NCI-H2196 (cell line): ENCODE data around the gene MYCBPAP.
A peak's percentile ranks its signal among the peaks of the same experiment; 100 is the strongest.

Source experiments
- DNase-seq: peaks from one replicate; lab custom pipeline; 2025; ENCODE audit not compliant: unreplicated experiment; lab: John Stamatoyannopoulos, UW

MYCBPAP gene

DNA sequence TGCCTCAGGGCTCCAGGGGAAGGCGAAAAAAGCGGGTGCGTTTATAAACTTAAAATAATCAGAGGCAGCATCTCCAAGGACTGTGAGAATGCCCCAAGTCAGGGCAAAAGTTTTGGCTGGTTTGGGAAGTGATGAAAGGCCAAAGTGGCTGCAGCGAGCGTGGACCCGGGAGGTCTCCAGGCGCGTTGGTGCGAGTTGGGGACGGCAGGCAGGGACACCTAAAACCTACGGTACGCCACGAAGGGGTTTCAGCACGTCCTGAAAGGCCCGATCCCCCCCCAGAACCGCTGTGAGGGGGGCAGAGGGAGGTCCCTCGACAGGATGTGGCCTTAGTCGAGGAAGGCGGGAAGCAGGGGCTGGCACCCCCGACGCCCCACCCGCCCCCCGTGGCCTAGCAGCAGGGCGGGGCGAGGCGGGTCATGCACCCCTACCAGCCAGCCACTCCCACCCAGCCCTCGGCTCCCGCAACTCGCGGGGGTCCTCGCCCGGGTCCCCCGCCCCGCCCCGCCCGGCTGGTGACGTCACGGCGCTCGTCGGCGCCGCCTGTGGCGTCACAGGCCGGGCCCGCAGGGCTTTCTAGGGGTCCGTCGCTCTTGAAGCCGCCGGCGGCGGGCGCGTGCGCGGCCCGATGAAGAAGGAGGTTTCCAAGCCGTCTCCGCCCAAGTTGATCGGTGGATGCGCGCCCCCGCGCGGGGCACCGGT, at the start of gene MYCBPAP:
TSS of gene MYCBPAP (plus strand) at position 569 of the 702 bp plus-strand sequence. CDS start 236 bp downstream, outside the sequence.
- DNase-seq, result peak; percentile 82

GRCh38 chr17:50458701-50459676, 49.2 kb upstream of the MYCBPAP start:
- peak; percentile 73 for DNase-seq

- no peak for DNase-seq
Measured at GRCh38 chr17:50459756-50460155, 48.5 kb upstream of the MYCBPAP start.

DNA sequence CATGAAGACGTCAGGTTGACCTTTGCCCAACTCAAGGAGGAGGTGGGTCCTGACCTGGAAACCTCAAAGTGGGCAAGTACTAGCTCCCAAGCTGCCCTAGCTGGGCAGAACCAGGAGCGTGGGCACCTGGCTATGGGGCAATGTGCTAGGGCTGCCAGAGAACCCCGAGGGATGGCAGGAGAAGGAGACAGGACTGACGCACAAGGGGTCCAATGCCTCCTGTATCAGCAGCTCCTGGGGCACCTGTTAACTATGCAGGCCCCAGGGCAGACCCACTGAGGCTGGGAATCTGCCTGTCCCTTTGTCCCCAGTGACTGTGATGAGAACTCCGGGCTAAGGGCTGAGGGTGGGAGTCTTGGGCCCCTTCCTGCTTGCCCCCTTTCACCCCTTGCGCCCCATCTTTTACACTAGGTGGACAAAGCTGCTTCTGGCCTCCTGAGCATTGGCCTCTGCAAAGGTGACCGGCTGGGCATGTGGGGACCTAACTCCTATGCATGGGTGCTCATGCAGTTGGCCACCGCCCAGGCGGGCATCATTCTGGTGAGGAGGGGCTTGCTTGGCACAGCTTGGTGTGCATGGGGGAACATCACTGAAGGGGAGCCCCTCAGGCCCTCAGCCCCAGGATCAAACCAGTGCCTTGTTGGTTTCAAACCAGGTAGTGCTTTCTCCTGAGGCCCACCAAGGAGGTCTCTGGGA, 47.3 kb upstream of the MYCBPAP start:
- DNase-seq, result no peak

- DNase-seq, result no peak
Measured at GRCh38 chr17:50461550-50462132, 46.6 kb upstream of the MYCBPAP start.

- no peak for DNase-seq
Measured at GRCh38 chr17:50462446-50462845, 45.8 kb upstream of the MYCBPAP start.

DNA sequence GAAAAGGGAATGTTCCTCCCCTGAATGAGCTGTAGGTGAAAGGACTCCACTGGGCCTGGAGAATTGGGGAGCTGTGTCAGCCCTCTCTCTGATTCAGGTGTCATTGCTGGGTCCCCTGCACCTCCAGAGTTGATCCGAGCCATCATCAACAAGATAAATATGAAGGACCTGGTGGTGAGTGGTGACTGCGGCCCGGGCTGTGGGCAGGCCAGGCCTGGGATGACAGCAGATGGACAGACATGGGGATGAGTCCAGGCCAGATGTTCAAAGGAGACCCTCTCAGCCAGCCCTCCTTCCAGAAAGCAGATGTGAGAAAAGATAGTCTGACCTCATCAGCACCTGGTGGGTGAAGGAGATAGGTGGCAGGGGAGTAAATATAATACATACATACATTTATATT, 44.1 kb upstream of the MYCBPAP start:
- DNase-seq, result no peak

GRCh38 chr17:50464736-50465135, 43.5 kb upstream of the MYCBPAP start:
- no peak for DNase-seq

DNA sequence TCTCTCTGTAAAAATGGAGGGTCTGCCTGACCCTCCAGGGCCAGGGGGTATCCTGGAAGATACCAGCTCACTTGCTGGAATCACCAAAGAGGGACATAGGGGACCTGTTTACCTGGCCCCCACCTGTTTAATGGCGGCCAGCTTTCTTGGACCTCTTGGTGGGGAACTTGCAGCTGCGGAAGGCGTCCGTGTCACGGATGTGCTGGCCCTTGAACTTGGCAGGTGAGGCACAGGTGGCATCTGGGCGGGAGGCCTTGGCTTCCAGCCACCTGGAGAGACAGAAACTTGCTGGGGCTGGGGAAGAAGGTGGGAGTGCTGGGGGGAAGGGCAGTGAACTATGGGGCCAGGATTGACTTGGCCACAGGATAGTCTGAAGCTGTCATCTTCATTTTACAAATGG, 43.1 kb upstream of the MYCBPAP start:
- no peak for DNase-seq

DNA sequence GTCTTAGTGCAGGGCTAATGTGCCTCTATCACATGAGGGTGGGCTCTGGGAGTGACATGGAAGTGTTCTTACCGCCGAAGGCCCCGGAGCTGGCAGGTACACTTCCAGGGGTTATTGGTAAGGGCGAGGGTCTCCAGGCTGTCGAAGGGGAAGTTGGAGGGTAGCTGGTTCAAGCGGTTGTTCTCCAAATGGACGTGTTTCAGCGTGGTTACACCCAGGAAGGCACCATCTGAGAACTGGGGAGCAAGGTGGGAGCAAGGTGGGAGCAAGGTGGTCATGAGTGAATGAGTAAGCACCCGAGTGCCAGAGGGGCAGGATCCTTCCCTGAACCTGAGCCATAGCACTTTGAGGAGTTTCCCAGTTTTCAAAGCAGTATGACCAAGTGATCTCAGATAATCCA, 42.6 kb upstream of the MYCBPAP start:
- no peak for DNase-seq

DNA sequence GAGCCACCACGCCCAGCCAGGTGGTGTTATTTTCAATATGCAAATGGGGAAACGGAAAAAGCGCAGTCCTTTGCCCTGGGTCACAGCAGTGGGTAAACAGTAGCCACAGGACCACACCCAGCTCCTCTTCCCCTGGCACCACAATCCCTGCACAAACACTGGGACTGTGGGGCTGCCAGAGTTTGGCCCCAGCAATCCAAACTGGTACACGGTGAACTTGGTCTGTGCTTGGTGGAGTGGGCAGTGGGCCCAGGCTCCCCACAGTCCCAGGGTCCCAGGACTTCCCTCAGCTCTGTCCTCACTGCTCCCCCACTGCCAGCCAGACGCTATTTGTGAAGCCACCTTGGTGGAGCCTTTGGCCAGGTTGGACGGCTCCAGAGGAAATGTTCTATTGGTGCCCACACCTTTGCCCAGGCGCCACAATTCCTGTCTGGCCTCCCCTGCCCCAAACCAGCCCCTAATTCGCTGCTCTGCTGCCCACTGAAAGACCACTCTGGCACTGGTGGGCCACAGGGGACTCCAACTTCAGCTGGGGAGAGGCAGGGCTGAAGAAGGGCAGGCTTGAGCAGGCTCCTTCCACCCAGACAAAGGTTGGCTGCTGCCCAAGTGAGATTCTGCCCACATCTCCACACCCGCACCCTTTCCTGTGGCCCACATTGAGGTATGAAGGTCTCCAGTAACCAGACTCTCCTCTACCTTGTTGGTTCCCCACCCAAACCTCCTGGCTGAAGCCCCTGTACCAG, 41.7 kb upstream of the MYCBPAP start:
- no peak for DNase-seq

GRCh38 chr17:50467114-50467854, 41.0 kb upstream of the MYCBPAP start:
- DNase-seq, result no peak

GRCh38 chr17:50467855-50468303, 40.4 kb upstream of the MYCBPAP start:
- no peak for DNase-seq

GRCh38 chr17:50468304-50469207, 39.7 kb upstream of the MYCBPAP start, which contains the start of gene CHAD:
Gene CHAD (minus strand): TSS chr17:50468880. CDS start chr17:50468813, 67 bp downstream.
- DNase-seq, result no peak

DNA sequence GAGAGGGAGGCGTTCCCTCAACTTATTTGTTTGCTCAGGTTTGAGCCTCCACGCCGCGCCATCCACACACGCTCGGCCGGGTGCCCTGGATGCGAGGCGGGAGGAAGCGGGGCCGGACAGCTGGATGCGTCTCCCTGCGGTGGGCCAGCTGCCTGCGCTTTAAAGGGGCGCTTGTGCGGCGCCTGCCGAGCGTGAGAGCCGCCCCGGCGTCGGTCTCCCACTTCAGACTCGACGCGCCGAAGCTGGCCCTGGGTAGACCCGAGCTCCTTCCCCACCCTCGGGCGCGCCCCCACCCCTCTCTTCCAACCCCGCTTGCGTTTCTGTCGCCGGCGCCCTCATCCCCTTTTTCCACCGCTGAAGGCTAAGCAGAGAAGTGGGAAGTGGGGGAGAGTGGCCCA, 39.0 kb upstream of the MYCBPAP start:
- DNase-seq, result no peak

DNA sequence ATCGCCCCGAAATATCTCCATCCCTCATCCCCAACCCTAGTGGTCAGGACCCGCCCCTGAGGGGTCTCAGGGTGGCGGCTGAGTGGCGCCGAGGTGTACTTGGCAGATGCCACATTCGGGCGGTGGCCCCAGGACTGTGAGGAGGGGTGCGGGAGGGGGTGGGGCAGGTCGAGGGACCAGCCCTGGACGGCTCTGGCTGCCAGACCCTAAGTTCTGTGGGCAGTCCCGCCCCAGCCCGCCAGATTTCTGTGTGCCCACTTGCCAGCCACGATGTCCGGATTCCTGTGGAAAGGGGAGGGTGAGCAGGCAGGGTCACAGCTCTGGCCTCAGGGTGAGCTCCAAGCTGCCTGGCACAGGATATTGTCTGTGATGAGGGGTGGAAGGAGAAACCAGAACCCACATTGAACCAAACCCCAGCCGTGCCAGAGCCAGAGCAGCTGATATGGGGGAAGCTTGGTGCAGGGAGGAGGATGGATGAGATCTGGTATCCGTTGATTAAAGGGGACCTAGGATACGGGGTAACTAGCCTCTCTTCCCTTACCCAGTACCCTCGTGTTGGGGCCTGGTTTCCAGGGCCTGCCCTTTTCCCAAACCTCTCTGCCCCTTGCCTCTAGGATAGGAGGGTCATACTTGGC, 38.5 kb upstream of the MYCBPAP start:
- no peak for DNase-seq

GRCh38 chr17:50470426-50470825, 37.8 kb upstream of the MYCBPAP start:
- DNase-seq, result peak; percentile 18
